Gastroesophageal sphincter (tissue), 3 donors: ENCODE data around the gene CHRM5.

Experiments
- POLR2A ChIP-seq, 2 donors: fragments of 450-650 bp; IDR thresholded peaks; one replicate each; pipeline ENCODE4 v1.6.1; 2017; ENCODE audit warnings: antibody characterized with exemption in 2 of 2, mild to moderate bottlenecking in 2 of 2, moderate library complexity in 1 of 2
- POLR2AphosphoS5 ChIP-seq: sonication (generic); formaldehyde crosslinking; IDR thresholded peaks from one replicate; pipeline ENCODE4 v1.6.1; 2017; ENCODE audit warnings: antibody characterized with exemption
- TF ChIP-seq, protein P1 (sequence below), 4 experiments: fragments of 200-600 bp in 2 of 4; fragments of 450-650 bp in 2 of 4; sonication (generic) in 1 of 4; IDR thresholded peaks; one replicate each; pipeline ENCODE4 v1.5.1; 2017 to 2019; ENCODE audit warnings: antibody characterized with exemption in 4 of 4, mild to moderate bottlenecking in 2 of 4, moderate library complexity in 2 of 4

GRCh38 chr15:34109797-34110663, 141.7 kb downstream of the CHRM5 start:
- TF ChIP-seq, protein P1, sequence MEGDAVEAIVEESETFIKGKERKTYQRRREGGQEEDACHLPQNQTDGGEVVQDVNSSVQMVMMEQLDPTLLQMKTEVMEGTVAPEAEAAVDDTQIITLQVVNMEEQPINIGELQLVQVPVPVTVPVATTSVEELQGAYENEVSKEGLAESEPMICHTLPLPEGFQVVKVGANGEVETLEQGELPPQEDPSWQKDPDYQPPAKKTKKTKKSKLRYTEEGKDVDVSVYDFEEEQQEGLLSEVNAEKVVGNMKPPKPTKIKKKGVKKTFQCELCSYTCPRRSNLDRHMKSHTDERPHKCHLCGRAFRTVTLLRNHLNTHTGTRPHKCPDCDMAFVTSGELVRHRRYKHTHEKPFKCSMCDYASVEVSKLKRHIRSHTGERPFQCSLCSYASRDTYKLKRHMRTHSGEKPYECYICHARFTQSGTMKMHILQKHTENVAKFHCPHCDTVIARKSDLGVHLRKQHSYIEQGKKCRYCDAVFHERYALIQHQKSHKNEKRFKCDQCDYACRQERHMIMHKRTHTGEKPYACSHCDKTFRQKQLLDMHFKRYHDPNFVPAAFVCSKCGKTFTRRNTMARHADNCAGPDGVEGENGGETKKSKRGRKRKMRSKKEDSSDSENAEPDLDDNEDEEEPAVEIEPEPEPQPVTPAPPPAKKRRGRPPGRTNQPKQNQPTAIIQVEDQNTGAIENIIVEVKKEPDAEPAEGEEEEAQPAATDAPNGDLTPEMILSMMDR (IDR thresholded peaks at IDR 0.05): peak in 3 of 4 experiments; percentile 13 to 40 (median 32)
- TF ChIP-seq POLR2AphosphoS5 (no peak), POLR2A (IDR thresholded peaks at IDR 0.05) (no peak)
